ENCODE results near the gene THADA.
"Not testable (repeated sequence)": the region's sequence is repeated elsewhere in the genome, so short reads cannot be mapped to it uniquely, and the experiment has no call there.

THADA gene

DNA sequence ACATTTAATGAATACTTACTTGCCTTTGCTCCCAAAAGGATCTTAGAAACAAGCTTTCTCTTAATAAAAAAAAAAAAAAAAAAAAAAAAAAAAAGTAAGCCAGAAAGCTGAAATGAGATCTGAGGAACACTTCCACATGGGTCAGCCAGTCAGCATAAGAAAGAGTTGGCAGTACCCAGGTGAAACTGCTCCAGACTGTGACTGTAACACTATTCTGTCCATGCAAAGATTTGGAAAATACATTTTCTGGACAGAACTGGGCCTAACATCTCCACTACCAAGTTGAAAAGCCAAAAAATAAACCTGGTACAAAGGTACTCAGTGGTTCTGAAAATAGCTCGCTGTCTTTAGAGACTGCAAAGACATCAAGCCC lies 135.7 kb downstream of the THADA start:
- DNase-seq: peak; percentile 66

DNA sequence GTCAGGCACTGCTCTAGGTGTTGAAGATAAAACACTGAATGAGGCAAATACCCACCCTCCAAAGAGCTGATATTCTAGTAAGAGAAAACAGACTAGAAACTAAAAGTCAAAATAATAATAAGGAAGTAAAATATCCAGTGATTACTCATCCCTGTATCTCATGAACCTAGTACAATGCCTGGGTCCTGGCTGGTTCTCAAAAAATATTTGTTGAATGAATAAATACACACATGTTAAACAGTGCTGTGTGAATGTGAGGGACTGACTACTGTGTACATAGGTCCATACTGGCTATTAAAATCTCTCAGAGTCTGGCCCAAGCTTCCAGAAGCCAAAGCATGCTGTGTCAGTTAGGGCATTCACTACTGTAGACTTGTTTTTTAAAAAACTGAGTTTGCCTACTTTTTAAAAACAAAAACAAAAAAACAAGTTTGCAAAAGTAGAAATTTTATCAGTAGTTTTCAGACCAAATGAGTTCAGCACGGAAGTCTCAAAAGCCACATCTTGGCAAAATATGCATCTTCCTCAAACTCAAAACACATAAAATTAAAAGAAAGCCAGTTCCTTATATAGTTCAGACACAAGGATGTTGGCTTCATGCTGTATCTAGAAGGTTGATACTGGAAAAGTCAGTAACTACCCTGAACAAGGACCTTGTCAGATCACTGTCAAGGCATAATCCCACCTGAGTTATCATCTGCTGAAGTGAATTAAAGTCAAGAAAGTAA lies 136.2 kb downstream of the THADA start:
- no peak for DNase-seq

DNA sequence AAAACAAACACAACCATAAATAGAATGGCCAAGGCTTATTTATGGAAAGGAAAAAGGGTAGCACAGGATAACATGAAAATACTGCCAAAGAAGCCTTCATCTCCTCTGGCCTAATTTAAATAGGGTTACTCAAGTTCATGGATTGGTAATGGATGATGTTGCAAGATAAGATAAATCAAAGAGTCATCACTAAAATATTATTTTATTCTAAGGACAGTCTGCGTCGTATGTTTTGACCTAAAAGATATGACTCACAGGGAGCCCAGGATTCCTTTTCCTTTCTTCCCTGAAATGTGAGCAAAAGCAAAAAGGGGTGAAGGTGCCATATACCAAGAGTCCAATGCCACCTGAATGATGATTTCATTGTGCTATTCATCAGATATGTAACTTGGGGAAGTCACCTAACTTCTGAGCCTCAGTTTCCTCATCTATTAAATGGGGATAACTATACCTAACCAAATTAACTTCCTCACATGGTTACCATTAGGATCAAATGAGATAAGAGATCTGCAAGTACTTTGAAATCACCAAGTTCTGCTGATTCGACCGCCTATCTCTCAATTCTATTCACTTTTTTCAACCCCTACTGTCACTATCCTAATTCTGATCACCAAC lies 137.7 kb downstream of the THADA start:
- no peak for DNase-seq

DNA sequence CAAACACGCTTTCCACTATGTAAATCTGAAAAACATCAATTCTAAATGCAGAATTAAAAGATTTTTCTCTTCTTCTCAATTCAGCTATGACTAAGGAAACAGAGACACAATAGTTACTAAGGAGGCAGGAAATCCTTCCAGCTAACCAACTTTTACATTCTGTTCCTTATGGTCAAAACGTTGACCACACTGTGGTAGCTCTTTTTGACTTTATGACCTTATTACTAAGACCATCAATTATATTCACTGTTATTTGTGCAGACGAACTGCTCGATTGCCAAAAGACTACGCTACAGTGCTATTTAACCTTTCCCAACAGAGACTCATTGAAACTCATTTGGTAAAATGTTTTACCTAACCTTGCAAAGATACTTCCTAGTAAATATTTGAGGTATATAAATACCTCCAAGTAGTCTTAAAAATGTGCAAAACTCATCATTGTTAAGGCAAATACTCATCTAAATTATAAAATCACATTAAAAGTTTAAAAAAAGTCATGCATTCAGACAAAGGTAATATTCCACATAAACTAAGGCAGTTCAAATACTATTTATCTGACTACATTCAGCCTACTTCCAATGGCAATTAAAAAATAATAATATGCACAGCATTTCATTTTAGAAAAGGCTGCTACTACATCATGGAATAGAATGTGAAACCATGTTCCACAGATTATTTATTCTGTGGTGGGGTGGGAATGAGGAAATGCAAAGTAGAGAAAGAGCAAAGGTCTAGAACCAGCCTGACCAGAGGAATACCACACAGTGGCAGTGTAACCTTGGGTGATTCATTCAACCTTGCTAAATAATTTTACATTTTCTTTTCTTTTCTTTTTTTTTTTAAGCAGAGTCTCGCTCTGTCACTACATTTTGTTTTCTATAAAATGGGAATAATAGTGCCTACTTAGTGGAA lies 139.9 kb downstream of the THADA start:
- DNase-seq: no peak

- no peak for DNase-seq
Measured at GRCh38 chr2:43455296-43455695, 140.5 kb downstream of the THADA start.

DNA sequence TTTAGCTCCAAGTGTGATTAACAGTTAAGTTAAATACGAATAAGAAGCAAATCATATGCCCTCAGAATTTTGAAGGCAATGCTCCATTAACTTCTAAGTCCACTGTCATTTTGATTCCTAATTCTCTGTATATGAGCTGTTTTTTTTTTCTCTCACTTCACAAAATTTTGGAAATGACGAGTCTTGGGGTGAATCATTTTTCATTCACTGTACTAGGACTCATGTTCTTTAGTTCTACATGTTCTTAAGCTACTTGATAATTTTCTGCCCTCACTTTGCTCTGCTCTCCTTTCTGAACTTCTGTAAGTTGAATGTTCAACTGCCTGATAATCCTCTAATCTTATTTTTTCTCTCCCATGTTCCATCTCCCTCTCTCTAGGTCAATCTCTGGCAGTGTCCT lies 141.0 kb downstream of the THADA start:
- no peak for DNase-seq

DNA sequence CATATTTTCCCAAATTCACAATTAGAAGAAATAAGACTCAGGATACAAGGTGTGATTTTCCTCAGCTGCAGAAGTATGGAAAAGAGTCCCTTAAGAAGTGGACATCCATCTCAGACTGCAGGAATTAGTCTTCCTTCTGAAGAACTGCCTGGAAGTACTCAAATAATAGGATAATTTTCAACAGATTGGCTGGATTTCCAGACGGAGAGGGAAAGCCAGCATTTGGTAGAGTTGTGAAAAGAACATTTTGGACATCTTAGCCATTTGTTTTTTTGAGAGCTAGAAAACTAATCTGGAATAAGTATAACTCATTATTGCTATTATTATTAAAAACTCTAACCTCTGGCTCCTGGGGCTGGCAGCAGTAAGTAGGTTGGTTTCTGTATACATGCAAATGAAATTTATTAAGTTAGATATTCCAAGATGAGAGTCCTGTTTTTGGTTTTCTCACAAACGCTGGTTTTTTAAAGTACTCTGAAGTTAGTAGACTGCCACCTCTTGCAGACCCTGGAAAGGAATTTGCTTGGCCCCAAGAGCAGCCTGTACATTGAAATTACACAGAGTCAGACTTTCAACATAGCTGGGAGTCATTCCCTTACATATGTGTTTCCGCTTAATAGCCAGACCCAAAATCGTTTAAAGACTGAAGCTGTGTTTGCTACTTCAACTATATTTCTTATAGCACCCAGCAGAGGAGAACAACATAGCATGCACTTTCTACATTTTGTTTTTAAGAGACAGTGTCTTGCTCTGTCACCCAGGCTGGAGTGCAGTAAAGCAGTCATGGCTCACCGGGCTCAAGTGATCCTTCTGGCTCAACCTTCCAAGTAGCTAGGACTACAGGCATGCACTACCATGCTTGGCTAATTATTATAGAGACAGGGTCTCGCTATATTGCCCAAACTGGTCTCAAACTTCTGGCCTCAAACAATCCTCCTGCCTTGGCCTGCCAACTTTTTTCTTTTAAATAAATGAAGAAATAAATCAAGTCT lies 142.4 kb downstream of the THADA start:
- DNase-seq: peak; percentile 64

DNA sequence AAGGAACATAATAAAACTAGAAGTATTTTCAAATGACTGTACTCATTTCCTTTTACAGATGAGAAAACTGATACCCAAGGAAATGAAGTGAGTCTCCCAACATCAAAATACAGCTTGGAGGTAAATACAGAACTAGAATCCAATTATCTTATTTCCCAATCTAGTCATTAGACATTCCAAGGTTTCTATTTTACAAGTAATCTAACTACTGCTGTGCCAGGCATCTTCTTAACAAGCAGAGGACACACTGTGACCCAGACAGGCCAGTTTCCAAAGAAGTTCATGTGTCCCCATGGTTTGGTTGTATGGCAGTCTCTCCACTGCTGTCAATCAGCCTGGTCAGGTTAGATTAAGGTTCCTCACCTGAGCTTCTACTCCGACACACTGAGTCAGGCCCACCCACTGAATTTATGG lies 143.5 kb downstream of the THADA start:
- DNase-seq: no peak

DNA sequence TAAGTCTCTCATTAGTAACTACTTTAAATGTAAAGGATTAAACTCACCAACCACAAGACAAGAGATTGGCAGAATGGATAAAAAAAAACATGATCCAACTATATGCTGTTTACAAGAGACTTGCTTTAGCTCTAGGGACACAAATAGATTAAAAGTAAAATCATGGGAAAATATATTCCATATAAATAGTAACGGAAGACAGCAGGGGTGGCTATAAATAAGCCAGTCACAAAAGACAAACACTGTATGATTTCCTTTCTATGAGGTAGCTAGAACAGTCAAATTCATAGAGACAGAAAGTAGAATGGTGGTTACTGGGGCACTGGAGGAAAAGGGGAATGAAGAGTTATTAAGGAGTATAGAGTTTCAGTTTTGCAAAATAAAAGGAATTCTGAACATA lies 145.2 kb downstream of the THADA start:
- no peak for DNase-seq

- no peak for DNase-seq
Measured at GRCh38 chr2:43448822-43449110, 147.1 kb downstream of the THADA start.

- DNase-seq: no peak
Measured at GRCh38 chr2:43448011-43448821, 147.6 kb downstream of the THADA start.

DNA sequence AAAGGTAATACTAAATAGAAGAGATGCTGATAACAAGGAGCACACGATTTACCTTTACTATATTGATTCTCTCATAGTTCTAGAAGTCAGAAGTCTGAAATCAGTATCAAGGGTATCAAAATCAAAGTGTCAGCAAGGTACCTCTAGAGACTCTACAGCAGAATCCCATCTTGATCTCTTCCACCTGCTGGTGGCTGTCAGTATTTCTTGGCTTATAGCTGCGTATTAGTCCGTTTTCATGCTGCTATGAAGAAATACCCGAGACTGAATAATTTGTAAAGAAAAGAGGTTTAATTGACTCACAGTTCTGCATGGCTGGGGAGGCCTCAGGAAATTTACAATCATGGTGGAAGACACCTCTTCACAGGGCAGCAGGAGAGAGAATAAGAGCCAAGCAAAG lies 149.1 kb downstream of the THADA start:
- DNase-seq: not testable (repeated sequence)

- no peak for DNase-seq
Measured at GRCh38 chr2:43445781-43446180, 150.1 kb downstream of the THADA start.

GRCh38 chr2:43444989-43445645 lies 150.7 kb downstream of the THADA start:
- DNase-seq: no peak

- DNase-seq: no peak
Measured at GRCh38 chr2:43443282-43443681, 152.6 kb downstream of the THADA start.

GRCh38 chr2:43441195-43441594 lies 154.6 kb downstream of the THADA start:
- no peak for DNase-seq

DNA sequence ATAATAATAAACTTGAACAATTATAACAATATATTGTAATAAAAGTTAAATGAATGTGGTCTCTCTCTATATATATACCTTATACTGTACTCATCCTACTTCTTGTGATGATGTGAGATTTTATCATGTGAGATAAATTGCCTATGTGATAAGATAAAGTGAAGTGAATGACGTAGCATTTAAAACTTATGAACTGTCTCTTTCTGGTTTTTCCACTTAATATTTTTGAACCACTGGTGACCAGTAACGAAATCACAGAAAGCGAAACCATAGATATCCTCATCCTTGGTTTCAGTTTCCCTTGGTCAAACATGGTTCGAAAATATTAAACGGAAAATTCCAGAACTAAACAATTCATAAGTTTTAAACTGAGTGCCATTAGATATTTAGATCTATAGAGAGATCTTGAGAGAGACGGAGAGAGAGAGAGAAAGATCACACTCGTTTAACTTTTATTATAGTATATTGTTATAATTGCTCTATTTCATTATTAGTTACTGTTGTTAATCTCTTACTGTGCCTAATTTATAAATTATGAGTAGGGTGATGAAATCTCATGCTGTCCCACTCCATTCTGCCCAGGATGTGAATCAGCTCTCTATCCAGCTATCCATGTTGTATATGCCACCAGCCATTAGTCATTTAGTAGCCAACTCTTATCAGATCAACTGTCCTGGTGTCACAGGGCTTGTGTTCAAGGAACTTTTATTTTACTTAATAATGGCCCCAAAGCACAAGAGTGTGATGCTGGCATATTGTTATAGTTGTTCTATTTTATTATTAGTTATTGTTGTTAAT lies 156.8 kb downstream of the THADA start:
- DNase-seq: no peak

DNA sequence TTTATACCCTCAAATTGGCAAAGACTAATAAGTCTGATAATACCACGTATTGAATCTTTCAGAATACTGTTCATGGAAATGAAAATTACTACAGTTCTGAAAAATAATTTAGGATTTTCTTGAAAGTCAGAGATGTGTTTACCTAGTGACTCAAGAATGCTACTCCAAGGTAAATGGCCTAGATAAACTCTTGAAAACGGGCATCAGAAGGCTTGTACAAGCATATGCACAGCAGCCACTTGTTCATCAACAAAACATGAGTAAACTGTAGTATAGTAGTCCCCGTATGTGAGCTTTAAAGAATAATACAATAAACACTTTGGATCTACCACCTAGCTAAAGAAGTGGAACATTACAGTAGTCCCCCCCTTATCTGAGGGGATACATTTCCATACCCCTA lies 157.5 kb downstream of the THADA start:
- DNase-seq: no peak

- no peak for DNase-seq
Measured at GRCh38 chr2:43437363-43437762, 158.5 kb downstream of the THADA start.

GRCh38 chr2:43436431-43436830 lies 159.4 kb downstream of the THADA start:
- no peak for DNase-seq

All from left hindlimb (tissue), 1 donor.